Adrenal gland (tissue), 12 donors: Measurements from ENCODE around the gene EHBP1. TPM values are rescaled to one million over a fixed set of nuclear protein-coding genes. Genes with fewer than 3 reads are reported as not detected.

Experiments used
- DNase-seq, 7 donors: peaks; one replicate each; pipeline ENCODE4 v3.0.0-alpha.2; 2019 to 2020
- H3K27ac ChIP-seq, 5 donors: fragments of 200-600 bp; sonication (generic) in 4 of 5; 1 replicate in 3 of 5; 2 replicates in 2 of 5; pipeline versions ENCODE4 v1.5.1 to v1.8.0; 2016 to 2020; ENCODE audit warnings: mild to moderate bottlenecking in 1 of 5
- H3K27me3 ChIP-seq: fragments of 200-600 bp; 2 replicates; pipeline ENCODE4 v1.8.0; 2021
- H3K36me3 ChIP-seq, 2 donors: fragments of 200-600 bp; replicated peaks in 1 of 2; 1 replicate in 1 of 2; 2 replicates in 1 of 2; pipeline versions ENCODE4 v1.5.1 to v1.8.0; 2018 to 2022
- H3K4me1 ChIP-seq, 2 donors: fragments of 200-600 bp; replicated peaks in 1 of 2; 1 replicate in 1 of 2; 2 replicates in 1 of 2; pipeline versions ENCODE4 v1.5.1 to v1.8.0; 2018 to 2021
- H3K4me3 ChIP-seq, 4 donors: fragments of 200-600 bp; sonication (generic) in 3 of 4; one replicate each; pipeline ENCODE4 v1.5.1; 2016 to 2018
- H3K9me3 ChIP-seq, 3 donors: fragments of 200-600 bp; sonication (generic) in 1 of 3; replicated peaks in 1 of 3; 1 replicate in 2 of 3; 2 replicates in 1 of 3; pipeline versions ENCODE4 v1.5.1 to v1.8.0; 2016 to 2021
- POLR2A ChIP-seq, 2 donors: fragments of 450-650 bp; IDR thresholded peaks; one replicate each; pipeline ENCODE4 v1.6.1; 2017; ENCODE audit warnings: antibody characterized with exemption in 2 of 2, mild to moderate bottlenecking in 2 of 2, moderate library complexity in 1 of 2
- WGBS, 4 donors: extraction: QIAGEN DNeasy Blood & Tissue Kit in 2 of 4; methylation state at CpG; one replicate each; pipeline versions ENCODE4 v1.1.5 to v1.1.7; 2013 to 2017; 5-methylcytosine and 5-hydroxymethylcytosine counted together
- intact Hi-C, 2 donors: fragments of 100-400 bp; cut with DNase I; formaldehyde crosslinking; loops; one replicate each; pipeline versions ENCODE4 v1.14.1 to v1.15.0; 2022 to 2023
- polyA plus RNA-seq, 3 donors: library from polyadenylated mRNA; stranded (reverse); fragments of 200-250 nt in 2 of 3; fragments of 350-450 nt in 1 of 3; fragmentation: Illumina TruSeq in 1 of 3; extraction: RNeasy Lipid Tissue Mini Kit (QIAGEN cat#74804) in 1 of 3; gene quantifications; one replicate each; pipeline ENCODE4 v1.2.3, GENCODE V29; 2013 to 2014
- total RNA-seq, 9 donors: library from RNA; depleted of rRNA in 4 of 9; stranded (reverse); fragments of >200 nt in 4 of 9; fragments of 120-200 nt in 1 of 9; fragmentation: NEBNext Ultra II Directional in 1 of 9; extraction: Animal tissue kit (Norgen Biotek cat#: 25700) in 1 of 9; gene quantifications; one replicate each; pipeline versions ENCODE4 v1.1.0 to v1.2.4, GENCODE V29; 2013 to 2023
- TF ChIP-seq, protein P1 (sequence below), 6 experiments: fragments of 450-650 bp in 4 of 6; fragments of 200-600 bp in 2 of 6; sonication (generic) in 1 of 6; IDR thresholded peaks; 1 replicate in 5 of 6; 2 replicates in 1 of 6; pipeline versions ENCODE4 v1.5.1 to v1.8.0; 2016 to 2021; ENCODE audit warnings: antibody characterized with exemption in 6 of 6, mild to moderate bottlenecking in 2 of 6, moderate library complexity in 1 of 6
- donor health status: healthy with polysubstance abuse.
- donor health status: Bipolar disorder and iron deficiency.
- donor health status: DM: yes; HTN: yes; CAD: no.
- donor health status: DM: no; HTN: no; CAD: no.
- donor health status: DM: no; HTN: no; CAD: no.
- donor health status: DM: yes; HTN: yes; CAD: no.

The EHBP1 gene
- total and polyA plus RNA-seq, 12 donors: 13.5 to 83.6 (median 46.3) TPM

DNA sequence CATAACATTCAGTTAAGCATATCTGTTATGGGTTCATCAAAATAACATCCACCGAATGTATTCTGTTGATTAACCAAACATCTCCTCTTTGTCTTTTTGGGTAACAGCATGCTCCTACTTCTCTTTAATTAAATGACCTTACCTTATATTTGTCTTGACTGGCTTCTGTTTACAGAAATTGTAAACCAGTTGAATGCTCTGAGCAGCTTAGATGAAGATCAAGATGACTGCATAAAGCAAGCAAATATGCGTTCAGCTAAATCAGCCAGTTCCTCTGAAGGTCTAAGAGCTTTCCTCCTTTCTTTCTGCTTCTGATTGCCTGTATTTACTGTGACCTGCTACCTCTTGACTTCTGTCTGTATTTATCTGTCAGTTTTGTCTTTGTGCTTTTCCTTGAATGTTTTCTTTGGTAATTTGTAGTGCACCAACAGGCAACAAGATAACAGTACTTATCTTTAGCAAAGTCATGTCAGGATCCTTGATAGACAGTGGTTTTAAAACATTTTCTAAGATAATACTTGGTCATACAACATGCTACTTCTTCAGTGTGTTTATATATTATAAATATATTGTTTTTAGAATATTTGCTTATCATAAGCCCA lies 152.8 kb downstream of the EHBP1 start:
- peaks cover 0 to 5% of the 10 kb centered on the region in 2 donors for H3K36me3 ChIP-seq
- no peaks in the 10 kb centered on the region for H3K9me3 ChIP-seq
- 93 to 97% (median 93%) methylated on average over 2 of the region's 2 CpGs for WGBS, 4 donors
- no peak overlapping the region for H3K4me3 ChIP-seq
- no peaks in the 10 kb centered on the region for H3K4me1 ChIP-seq
- DNase-seq: no peak
- TF ChIP-seq, protein P1, sequence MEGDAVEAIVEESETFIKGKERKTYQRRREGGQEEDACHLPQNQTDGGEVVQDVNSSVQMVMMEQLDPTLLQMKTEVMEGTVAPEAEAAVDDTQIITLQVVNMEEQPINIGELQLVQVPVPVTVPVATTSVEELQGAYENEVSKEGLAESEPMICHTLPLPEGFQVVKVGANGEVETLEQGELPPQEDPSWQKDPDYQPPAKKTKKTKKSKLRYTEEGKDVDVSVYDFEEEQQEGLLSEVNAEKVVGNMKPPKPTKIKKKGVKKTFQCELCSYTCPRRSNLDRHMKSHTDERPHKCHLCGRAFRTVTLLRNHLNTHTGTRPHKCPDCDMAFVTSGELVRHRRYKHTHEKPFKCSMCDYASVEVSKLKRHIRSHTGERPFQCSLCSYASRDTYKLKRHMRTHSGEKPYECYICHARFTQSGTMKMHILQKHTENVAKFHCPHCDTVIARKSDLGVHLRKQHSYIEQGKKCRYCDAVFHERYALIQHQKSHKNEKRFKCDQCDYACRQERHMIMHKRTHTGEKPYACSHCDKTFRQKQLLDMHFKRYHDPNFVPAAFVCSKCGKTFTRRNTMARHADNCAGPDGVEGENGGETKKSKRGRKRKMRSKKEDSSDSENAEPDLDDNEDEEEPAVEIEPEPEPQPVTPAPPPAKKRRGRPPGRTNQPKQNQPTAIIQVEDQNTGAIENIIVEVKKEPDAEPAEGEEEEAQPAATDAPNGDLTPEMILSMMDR (IDR thresholded peaks at IDR 0.05): no peak
- no peak for TF ChIP-seq POLR2A (IDR thresholded peaks at IDR 0.05)
- H3K27ac ChIP-seq: no peak overlapping the region
- intact Hi-C loops: no loop called here
- no peaks in the 10 kb centered on the region for H3K27me3 ChIP-seq

DNA sequence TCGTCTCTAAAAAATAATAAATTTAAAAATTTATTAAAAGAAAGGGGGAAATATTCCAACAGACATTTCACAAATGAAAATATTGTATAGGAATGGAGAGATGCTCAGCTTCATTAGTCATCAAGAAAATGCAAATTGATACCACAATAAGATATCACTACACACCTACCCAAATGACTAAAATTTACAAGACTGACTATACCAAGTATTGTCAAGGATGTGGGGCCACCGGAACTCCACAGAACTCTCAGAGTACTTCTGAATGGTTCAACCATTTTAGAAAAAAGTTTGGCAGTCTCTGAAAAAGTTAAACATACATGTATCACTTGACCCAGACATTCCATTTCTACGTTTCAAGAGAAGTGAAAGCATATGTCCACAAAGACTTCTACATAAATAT lies 163.4 kb downstream of the EHBP1 start:
- no peaks in the 10 kb centered on the region for H3K36me3 ChIP-seq

DNA sequence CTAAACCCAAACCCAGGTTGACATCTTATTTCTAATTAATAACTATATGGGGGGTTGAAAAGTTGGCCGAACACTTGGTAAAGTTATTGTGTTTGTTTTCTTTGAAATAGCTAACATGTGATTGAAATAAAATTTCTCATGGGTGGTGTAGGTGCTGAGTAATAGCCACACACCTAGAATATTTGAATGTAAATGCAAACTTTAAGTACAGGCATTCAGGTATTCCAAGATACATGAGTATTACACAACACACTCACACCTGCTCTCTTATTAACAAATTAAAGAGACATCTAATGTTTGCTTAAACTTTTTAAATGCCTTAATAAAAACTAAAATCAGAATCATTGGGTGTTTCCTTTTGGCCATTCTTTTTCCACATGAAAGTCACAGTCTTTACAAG lies 165.5 kb downstream of the EHBP1 start:
- no peak for DNase-seq
- WGBS, 4 donors: 86 to 97% (median 97%) methylated on average over 1 of the region's 1 CpG
- intact Hi-C loops: no loop called here
- TF ChIP-seq POLR2A (IDR thresholded peaks at IDR 0.05): no peak
- TF ChIP-seq, protein P1 (IDR thresholded peaks at IDR 0.05): no peak
- no peak overlapping the region for H3K27ac ChIP-seq
- H3K27me3 ChIP-seq: no peaks in the 10 kb centered on the region
- peaks cover 0 to 8% of the 10 kb centered on the region in 2 donors for H3K36me3 ChIP-seq
- peaks cover 0 to 7% (median 0%) of the 10 kb centered on the region in 3 donors for H3K9me3 ChIP-seq
- no peak overlapping the region for H3K4me3 ChIP-seq
- no peaks in the 10 kb centered on the region for H3K4me1 ChIP-seq

More for the DNA sequence above, 163.4 kb downstream of the EHBP1 start:
- 90 to 97% (median 93%) methylated on average over 3 of the region's 3 CpGs for WGBS, 4 donors
- TF ChIP-seq POLR2A (IDR thresholded peaks at IDR 0.05): no peak
- TF ChIP-seq, protein P1 (IDR thresholded peaks at IDR 0.05): no peak
- Histone ChIP-seq H3K4me3 (no peak overlapping the region), H3K27ac (no peak overlapping the region), H3K27me3 (no peaks in the 10 kb centered on the region), H3K9me3 (peaks cover 0 to 7% (median 0%) of the 10 kb centered on the region in 3 donors), H3K4me1 (no peaks in the 10 kb centered on the region)
- intact Hi-C loops: no loop called here
- no peak for DNase-seq

DNA sequence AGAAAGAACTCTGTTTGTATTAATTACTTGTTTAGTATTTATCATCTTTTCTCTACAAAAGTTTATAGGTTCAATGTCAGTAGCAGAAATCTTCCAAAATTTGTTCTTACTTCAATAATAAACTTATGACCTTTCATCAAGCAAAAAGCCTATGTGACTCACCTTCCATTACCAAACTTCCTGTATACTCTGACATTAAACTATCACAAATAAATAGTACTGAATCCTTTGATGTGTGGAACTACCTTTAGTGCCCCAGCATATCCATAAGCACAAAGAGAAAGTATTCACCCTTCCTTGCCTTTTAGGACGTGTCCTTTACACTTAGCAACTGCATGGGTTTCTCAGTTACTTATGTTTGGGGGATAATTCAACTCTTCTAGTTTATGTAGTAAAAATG lies 166.0 kb downstream of the EHBP1 start:
- Histone ChIP-seq H3K36me3 (peaks cover 0 to 11% of the 10 kb centered on the region in 2 donors), H3K9me3 (peaks cover 0 to 7% (median 0%) of the 10 kb centered on the region in 3 donors), H3K4me3 (no peak overlapping the region), H3K4me1 (no peaks in the 10 kb centered on the region), H3K27me3 (no peaks in the 10 kb centered on the region), H3K27ac (no peak overlapping the region)
- intact Hi-C loops: no loop called here
- no peak for DNase-seq
- TF ChIP-seq, protein P1 (IDR thresholded peaks at IDR 0.05): no peak
- no peak for TF ChIP-seq POLR2A (IDR thresholded peaks at IDR 0.05)
- 86 to 100% (median 94%) methylated on average over 1 of the region's 1 CpG for WGBS, 4 donors
